Medulla oblongata (tissue), 1 donor: ENCODE data around the gene SAMD14.

Experiments
- DNase-seq: peaks from one replicate; pipeline ENCODE4 v3.0.0-alpha.2; 2015; ENCODE audit errors: extremely low spot score

Gene SAMD14

GRCh38 chr17:50112694-50113093 is 17.3 kb downstream of the SAMD14 start:
- DNase-seq = peak; percentile 21

- peak; percentile 70 for DNase-seq
Measured at GRCh38 chr17:50111673-50112655, 18.0 kb downstream of the SAMD14 start.

- no peak for DNase-seq
Measured at GRCh38 chr17:50110591-50111349, 19.2 kb downstream of the SAMD14 start.

GRCh38 chr17:50109785-50110184 is 20.2 kb downstream of the SAMD14 start:
- DNase-seq = no peak

GRCh38 chr17:50109207-50109606 is 20.8 kb downstream of the SAMD14 start:
- DNase-seq = no peak

- DNase-seq = no peak
Measured at GRCh38 chr17:50108556-50108955, 21.4 kb downstream of the SAMD14 start.

- no peak for DNase-seq
Measured at GRCh38 chr17:50107790-50108414, 22.1 kb downstream of the SAMD14 start.

- no peak for DNase-seq
Measured at GRCh38 chr17:50106393-50107131, 23.4 kb downstream of the SAMD14 start.

GRCh38 chr17:50105811-50106210 is 24.1 kb downstream of the SAMD14 start:
- DNase-seq = no peak

GRCh38 chr17:50103941-50104340 is 26.0 kb downstream of the SAMD14 start:
- no peak for DNase-seq

- DNase-seq = no peak
Measured at GRCh38 chr17:50103252-50103651, 26.7 kb downstream of the SAMD14 start.

GRCh38 chr17:50102164-50102991 is 27.6 kb downstream of the SAMD14 start:
- DNase-seq = peak; percentile 75

- peak; percentile 13 for DNase-seq
Measured at GRCh38 chr17:50101346-50102163, 28.4 kb downstream of the SAMD14 start.

- no peak for DNase-seq
Measured at GRCh38 chr17:50100921-50101345, 29.0 kb downstream of the SAMD14 start.

GRCh38 chr17:50100480-50100883 is 29.5 kb downstream of the SAMD14 start:
- no peak for DNase-seq

GRCh38 chr17:50099003-50099402 is 31.0 kb downstream of the SAMD14 start:
- DNase-seq = no peak

GRCh38 chr17:50098583-50098982 is 31.4 kb downstream of the SAMD14 start:
- no peak for DNase-seq

GRCh38 chr17:50097926-50098325 is 32.0 kb downstream of the SAMD14 start:
- no peak for DNase-seq

- no peak for DNase-seq
Measured at GRCh38 chr17:50097455-50097854, 32.5 kb downstream of the SAMD14 start.

GRCh38 chr17:50096758-50097157 is 33.2 kb downstream of the SAMD14 start:
- no peak for DNase-seq
